HL-60/S4 treated with phorbol 12-myristate 13-acetate at 8.2 ng/mL for 4 days and 3 days (cell line): ENCODE measurements around the gene CDON.

ENCODE experiments used
- in situ Hi-C: fragments of 300-500 bp; cut with MboI; formaldehyde crosslinking; loops from 2 replicates; pipeline ENCODE4 v1.15.0; 2022; ENCODE audit warnings: low sequenced_read_pairs

The CDON gene

DNA sequence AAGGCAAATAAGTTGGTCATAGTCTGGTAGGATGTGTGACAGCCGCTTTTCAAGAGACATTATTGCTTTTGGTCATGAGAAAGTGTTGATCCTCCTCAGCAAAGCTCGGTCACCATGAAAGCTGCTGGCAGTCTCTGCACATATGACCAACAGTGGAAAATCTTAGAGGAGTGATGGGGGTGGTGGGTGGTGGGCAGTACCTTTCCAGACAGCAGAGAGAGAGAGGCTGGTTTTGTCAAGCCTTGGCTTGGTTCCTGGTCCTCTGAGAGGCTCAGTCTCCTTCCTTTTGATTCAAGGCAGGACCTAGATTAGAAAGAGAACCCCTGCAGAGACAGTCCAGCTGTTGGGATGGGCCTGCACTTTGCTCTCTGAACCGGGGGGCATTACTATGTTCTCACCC, 136.9 kb downstream of the CDON start:
- in situ Hi-C loops = no loop called here

DNA sequence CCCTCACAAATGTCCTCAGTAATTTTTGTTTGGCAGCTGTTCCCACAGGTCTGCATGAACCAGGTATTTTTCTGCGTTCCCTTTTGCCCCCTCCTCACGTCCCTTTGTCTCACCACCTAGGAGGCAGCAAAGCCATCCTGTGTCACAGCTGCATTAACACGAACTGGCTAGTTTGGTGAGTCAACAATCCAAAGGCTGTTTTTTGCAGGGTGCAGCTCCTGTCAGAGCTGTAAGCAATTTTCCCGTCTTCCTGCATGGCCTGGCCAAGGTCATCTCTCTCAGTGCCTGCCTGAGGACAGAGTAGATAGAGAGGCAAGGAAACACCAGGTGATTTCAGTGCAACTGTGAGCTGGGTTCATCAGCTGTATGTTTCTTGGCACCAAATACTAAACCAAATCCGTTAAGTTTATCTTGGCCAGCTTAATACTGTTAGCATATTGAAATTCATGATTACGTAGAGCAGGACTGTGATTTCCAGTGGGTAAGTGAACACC, 137.4 kb downstream of the CDON start:
- in situ Hi-C loops = no loop called here

DNA sequence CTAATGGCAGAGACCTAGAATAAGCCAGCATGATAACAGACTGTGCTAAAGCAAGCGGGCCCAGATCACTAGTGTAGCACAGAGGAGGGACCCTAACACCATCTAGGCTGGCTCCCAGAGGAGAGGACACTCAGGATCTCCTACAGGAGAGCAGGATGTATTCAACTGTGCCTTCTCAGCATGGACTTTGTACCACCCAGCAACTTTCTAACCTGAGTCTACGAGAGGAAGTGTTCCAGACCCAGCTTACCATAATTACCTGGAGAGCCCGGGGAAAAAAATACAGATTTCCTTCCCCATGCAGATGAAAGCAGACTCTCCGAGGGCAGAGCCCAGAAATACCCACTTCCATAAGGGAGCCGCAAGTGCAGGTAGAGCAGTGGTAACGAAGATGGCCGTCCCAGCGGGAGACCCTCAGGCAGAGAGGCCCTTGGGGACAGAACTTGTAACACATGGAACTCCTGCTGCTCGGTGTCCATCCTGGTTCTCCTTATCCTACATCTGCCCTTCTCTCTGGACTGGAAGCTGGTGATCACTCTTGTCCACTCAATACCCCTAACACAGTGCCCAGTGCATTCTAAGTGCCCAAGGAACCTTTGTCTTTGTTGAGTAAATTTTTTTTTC, 138.2 kb downstream of the CDON start:
- in situ Hi-C loops = loop anchor here (25.0 kb wide), 1 partner anchor 263 kb away; no protein-coding TSS in a partner anchor

DNA sequence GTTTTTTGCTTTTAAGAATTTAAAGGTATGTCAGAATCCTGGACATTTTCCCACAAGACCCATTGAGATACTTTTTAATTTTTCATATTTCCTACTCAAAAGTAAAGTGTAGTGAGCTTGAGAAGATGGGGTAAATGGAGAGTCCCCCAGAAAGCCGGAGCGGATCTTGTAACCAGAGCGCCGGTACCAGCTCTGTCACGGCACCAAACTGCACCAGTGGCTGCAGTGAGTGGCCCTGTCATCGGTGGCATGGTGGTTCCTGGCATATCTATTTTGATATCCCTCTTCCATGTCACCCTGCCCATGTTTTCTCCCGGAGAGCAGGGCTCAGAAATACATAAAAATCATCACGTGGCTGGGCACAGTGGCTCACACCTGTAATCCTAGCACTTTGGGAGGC, 139.0 kb downstream of the CDON start:
- in situ Hi-C loops = loop anchor here (25.0 kb wide), 1 partner anchor 264 kb away; no protein-coding TSS in a partner anchor

DNA sequence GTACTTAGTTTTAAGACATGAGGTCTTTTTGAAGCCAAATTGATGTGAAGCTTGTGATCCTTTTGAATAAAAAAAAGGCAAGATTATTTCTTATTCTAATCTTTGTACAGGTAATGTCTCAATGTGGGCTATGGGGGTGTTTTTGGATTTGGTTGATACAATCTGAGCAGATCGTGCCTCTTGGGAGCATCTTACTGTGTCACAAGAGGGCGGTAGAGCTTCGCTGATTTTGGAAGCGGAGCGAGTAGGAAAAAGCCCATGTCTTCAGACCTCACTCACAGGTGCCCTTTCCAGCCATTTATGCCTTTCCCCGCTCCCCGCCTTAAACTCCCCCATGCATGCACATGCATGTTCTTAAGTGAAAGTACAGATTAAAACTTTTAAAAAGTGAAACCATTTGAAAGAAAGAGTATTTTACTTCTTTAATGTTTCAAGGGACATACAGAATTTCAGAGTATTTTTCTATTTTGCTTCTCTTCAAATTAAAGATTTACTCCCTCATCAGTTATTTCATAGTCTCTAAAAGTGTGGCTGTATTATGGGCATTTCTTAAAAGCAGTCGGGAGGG, 139.6 kb downstream of the CDON start:
- in situ Hi-C loops = loop anchor here (25.0 kb wide), 1 partner anchor 264 kb away; no protein-coding TSS in a partner anchor

DNA sequence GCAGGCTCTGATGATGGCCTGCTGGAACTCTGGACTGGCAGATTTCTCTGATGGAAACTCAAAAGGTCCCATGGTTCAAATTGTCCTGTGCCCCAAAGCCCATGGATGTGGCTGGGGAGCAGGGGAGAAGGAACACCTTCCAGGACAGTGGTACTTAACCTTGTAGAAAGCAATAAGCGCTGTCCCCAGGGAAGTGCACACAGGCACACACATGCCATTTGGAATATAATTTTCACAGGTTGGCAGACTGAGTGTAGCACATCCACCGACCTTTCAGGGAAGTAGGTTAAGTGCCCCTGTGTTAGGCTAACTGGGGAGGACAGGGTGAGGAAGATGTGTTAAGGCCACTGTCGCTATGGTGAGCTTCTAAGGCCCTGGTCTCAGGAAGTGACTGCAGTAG, 140.5 kb downstream of the CDON start:
- in situ Hi-C loops = loop anchor here (25.0 kb wide), 1 partner anchor 265 kb away; no protein-coding TSS in a partner anchor

DNA sequence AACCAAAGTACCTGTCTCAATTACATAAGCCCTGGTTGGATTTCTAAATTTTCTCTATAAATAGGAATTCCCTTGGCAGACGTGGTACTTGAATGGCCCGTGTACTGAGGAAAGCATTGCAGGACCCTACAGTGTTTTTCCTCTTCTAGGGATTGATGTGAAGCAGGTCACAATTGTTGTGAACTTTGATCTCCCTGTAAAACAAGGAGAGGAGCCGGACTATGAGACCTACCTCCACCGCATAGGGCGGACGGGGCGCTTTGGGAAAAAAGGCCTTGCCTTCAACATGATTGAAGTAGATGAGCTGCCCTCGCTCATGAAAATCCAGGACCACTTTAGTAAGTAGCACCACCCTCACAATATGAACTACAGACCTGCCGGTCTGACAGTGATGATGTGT, 141.6 kb downstream of the CDON start:
- in situ Hi-C loops = loop anchor here (25.0 kb wide), 1 partner anchor 266 kb away; no protein-coding TSS in a partner anchor

DNA sequence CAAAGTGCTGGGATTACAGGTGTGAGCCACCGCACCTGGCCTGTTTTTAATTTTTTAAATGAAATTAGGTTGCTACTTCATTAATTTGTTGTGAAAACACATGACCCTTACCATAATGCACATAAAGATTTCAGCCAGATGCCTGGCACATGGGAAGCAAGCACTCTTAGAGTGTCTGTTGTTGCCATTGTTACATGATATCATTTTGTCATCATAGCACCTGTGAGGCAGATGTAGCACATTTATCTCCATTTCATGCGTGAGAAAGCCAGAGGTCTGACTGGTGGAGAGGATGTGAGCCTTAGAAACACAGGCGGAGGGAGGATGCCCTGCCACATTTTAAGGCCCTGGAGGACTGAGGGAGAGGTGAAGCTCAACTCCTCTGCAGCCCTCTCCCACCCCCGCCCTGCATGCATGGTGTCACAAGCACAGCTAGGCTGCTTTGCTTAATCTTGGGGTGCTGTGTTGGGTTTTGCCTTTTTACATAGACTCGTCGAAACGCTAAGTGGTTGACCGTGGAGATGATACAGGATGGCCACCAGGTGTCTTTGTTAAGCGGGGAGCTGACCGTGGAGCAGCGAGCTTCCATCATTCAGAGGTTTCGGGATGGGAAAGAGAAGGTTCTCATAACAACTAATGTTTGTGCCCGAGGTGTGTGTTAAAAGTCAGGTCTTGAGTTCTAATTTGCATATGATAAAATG, 144.4 kb downstream of the CDON start:
- in situ Hi-C loops = loop anchor here (25.0 kb wide), 1 partner anchor 269 kb away; no protein-coding TSS in a partner anchor

DNA sequence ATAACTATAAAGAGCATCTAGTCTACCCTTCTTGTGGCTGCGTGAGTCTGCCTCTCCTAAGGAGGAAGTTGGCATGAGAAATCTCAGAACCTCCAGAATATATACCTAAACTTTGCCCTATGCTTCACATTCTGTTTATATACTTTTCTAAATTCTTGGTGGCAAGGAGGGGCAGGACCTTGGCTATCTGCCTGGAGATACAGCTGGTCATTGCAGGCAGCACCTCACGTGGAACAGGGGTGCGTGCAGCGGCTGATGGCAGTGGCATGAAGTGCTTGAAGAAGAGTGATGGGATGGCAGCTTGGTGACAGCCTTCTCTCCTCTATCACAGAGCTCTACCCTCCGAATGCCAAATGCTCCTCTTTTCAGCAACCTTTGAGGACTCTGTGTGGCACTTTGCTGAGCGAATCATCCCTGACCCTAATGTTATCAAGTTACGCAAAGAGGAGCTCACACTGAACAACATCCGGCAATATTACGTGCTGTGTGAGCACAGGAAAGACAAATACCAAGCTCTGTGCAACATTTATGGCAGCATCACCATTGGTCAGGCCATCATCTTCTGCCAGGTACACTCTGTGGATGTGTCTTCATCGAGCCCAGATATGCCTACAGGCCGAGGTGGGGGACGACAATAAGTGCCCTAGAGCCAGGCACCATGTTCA, 145.9 kb downstream of the CDON start:
- in situ Hi-C loops = loop anchor here (25.0 kb wide), 1 partner anchor 270 kb away; no protein-coding TSS in a partner anchor

DNA sequence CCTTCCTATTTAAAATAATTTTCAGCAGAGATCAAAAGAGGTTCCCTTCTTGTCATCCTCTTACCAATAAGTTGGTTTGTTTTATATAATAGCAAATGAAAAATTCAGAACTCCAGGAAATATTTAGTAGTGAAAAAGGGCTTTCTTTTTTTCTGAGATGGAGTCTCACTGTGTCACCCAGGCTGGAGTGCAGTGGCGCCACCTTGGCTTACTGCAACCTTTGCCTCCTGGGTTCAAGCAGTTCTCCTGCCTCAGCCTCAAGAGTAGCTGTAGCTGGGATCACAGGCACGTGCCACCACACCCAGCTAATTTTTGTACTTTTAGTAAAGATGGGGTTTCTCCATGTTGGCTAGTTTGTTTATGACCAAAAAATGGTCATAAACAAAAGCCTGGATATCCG, 148.1 kb downstream of the CDON start:
- in situ Hi-C loops = loop anchor here (25.0 kb wide), 1 partner anchor 273 kb away; no protein-coding TSS in a partner anchor

DNA sequence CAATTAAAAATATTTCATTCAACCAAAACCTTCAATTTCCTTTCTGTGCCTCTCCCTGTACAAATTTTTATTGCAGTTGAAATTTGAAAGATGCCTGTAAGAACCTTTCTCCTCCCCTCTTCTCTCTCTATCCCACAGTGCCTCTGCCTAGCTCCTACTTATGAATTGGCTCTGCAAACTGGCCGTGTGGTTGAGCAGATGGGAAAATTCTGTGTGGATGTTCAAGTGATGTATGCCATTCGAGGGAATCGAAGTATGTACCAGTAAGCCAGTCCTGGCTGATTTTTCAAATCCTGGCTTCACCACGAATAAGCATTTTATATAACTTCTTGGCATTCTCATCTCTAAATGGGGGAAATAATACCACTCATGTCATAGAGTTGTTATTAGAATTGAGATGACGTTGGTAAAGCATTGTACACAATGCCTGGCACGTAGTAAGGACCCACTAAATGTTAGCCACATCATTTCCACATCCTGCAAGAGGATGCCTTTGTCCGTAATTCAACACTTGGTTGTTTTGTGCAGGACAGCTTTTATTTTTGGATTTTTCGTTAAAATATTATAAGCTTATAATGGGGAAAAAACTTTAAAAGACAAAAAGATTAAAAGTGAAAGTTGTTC, 152.3 kb downstream of the CDON start:
- in situ Hi-C loops = loop anchor here (25.0 kb wide), 1 partner anchor 277 kb away; no protein-coding TSS in a partner anchor
